Measurements from ENCODE around the gene MYL9.

Gene MYL9

GRCh38 chr20:36527331-36528125 is 13.8 kb upstream of the MYL9 start:
- DNase-seq: no peak

- no peak for DNase-seq
Measured at GRCh38 chr20:36528176-36528874, 13.0 kb upstream of the MYL9 start.

- DNase-seq: no peak
Measured at GRCh38 chr20:36528875-36529417, 12.4 kb upstream of the MYL9 start.

GRCh38 chr20:36532388-36532787 is 8.9 kb upstream of the MYL9 start:
- no peak for DNase-seq

- no peak for DNase-seq
Measured at GRCh38 chr20:36532822-36533221, 8.5 kb upstream of the MYL9 start.

- DNase-seq: no peak
Measured at GRCh38 chr20:36538026-36538722, 3.1 kb upstream of the MYL9 start.

GRCh38 chr20:36540551-36541211 is 638 bp upstream of the MYL9 start:
- DNase-seq: no peak

- no peak for DNase-seq
Measured at GRCh38 chr20:36541768-36542488, 609 bp downstream of the MYL9 start.

- DNase-seq: no peak
Measured at GRCh38 chr20:36542516-36543183, 1.3 kb downstream of the MYL9 start.

- no peak for DNase-seq
Measured at GRCh38 chr20:36543184-36544133, 2.1 kb downstream of the MYL9 start.

- no peak for DNase-seq
Measured at GRCh38 chr20:36544134-36545018, 3.1 kb downstream of the MYL9 start.

GRCh38 chr20:36546111-36546736 is 4.9 kb downstream of the MYL9 start:
- no peak for DNase-seq

GRCh38 chr20:36547186-36548005 is 6.1 kb downstream of the MYL9 start:
- DNase-seq: no peak

- DNase-seq: no peak
Measured at GRCh38 chr20:36548006-36548315, 6.6 kb downstream of the MYL9 start.

- no peak for DNase-seq
Measured at GRCh38 chr20:36548704-36549627, 7.6 kb downstream of the MYL9 start.

- DNase-seq: no peak
Measured at GRCh38 chr20:36549628-36549941, 8.3 kb downstream of the MYL9 start.
